Measurements from ENCODE around the gene LHFPL6.

The LHFPL6 gene

DNA sequence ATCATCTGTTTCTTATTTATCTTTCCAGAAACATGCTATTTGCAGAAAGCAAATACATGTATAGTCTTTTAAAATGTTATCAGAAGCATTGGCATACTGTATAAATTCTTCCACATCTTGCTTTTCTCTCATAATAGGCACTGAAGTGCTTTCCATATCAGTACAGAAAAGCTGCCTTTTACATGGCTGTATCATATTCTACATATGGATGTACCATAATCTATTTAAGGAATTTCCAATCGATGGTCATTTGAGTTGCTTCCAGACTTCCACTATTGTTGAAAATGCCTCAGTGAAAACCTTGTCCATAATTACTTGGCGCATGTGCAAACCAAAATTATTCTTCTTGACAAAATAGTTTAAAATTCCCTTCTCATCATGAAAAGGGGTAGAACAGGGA lies 272.5 kb downstream of the LHFPL6 start:
- H3K27ac ChIP-seq: no peak overlapping the region

DNA sequence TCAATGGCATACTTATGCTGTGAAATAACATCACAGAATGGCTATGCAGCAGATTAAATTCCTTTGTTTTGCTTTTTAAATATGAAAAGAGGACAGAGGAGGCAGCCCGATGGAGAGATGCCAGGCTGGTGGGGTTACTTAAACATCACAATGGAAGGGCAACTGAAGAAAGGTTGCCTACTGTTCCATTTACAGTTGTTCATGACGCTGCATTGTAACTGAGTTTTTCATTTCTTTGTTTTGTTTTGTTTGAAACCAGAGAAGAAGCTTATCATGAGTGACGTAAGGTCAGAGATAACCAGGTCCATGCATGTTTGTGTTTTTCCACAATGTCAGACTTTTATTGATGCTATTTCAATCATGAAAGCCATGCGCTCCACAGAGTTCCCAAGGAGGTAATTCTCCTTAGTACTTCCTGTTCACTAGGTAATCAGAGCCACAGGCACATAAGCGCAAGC lies 273.8 kb downstream of the LHFPL6 start:
- Histone ChIP-seq H3K27ac (no peak overlapping the region), H3K4me3 (no peak overlapping the region)

More for the DNA sequence above, 272.5 kb downstream of the LHFPL6 start:
- H3K4me3 ChIP-seq: no peak overlapping the region

DNA sequence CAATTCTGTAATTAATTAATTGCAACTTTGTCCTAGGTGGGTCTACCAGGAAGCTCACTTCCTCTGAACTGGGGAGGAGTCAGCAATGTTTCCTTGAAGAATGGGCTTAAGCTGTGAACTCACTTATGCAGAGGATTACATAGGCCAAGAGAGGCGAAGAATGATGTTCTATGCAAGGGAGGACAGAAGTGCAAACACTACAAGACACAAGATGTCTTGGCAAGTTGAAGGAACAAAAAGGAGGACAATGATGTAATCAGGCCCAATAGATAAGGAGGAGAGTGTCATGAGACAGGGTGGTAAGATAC lies 275.9 kb downstream of the LHFPL6 start:
- Histone ChIP-seq H3K4me3 (no peak overlapping the region), H3K27ac (no peak overlapping the region)

DNA sequence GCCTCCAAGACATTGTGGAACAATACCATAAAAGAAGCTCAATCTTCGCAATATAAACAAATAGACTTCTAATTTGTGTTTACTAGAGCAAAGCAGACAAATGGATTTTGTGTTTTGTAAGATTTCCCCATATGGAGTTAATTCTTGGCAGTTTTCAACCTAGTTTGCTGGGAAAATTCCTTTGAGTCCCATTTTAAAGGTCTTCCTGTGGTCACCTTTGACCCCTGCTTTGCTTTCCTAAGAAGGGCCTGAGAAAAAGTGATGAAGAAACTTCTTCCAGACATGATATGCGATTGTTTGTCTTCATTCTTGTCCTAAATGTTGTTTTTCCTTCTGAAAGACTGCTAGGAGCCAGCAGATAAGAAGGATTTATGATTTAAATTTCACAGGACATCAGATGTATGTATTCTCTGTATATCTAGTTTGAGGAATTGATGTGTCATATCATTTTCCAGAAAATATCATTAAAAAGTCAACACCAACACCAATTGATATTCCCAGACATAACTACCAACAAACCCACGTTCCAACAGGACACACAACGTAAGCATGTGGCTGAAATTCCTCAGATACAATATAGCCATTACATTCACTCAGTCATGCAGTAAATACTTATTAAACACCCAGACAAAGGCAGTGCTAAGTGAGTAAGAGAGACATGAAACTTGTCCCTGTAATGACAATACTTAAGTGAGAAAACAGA lies 276.4 kb downstream of the LHFPL6 start:
- Histone ChIP-seq H3K27ac (no peak overlapping the region), H3K4me3 (no peak overlapping the region)

DNA sequence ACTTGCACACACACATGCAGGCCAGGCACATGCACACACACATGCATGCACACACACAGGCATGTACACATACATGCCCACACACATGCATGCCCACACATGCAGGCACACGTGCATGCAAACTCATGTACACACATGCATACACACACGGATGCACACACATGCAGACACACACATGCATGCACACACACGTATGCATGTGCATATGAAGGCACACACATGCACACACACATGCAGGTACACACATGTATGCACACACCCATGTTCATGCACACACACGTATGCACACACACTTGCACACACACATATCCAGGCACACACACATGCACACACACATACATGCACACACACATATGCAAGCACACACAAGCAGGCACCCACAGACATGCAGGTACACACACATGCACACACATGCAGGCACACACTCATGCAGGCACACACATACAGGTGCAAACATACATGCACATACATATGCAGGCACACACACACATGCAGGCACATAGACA lies 278.1 kb downstream of the LHFPL6 start:
- Histone ChIP-seq H3K27ac (no peak overlapping the region), H3K4me3 (no peak overlapping the region)

DNA sequence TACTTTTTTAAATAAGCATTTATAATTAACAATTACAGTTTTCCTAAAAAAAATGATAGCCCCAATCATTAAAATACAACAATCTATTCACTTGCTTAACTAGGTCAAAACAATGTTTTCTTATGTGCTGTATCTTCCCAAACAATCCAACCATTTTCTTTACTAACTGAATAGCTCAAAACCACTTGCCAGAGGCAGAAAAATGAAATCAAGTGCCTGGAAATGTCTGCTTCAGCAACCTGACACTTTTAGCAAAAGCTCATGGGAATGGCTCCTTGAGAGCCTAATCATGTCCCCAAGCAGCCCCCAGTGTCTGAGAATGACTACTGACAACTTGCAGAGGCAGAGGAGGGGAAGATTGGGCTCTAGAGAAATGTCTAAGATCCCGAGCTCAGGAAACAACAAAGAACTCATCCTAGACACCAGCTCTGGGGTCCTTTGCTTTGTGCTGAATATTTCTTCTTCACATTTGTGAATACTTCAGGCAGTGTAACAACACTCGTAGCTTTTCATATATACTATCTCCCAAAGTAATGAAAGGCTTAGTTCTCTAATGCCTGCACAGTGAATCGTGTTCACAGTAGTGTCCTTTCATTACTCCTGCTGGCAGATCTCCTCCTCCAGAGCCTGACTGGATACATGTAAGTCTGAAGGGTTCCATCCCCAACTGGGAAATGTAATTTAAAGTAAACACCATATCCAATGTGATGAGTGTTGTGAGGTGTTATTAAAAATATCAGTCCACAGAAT lies 280.0 kb downstream of the LHFPL6 start:
- no peak overlapping the region for H3K4me3 ChIP-seq
- no peak overlapping the region for H3K27ac ChIP-seq

DNA sequence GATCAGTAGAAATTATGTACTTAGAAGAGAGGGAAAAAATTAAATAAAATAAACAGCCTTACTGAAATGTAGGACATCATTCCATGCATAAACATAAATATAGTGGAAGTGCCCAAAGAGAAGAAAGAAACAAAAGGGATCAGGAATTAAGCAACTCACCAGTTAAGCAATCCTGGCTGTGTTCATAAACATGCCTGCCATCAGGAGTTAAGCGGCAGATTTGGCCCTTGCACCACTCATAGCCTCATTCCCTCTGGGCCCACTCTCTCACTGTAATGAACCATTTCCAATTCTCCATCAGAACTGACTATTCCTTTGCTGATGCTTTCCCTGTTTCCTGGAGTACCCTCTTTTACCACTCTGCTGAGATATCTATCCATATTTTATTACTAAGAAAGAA lies 281.4 kb downstream of the LHFPL6 start:
- H3K27ac ChIP-seq: no peak overlapping the region
- H3K4me3 ChIP-seq: no peak overlapping the region

DNA sequence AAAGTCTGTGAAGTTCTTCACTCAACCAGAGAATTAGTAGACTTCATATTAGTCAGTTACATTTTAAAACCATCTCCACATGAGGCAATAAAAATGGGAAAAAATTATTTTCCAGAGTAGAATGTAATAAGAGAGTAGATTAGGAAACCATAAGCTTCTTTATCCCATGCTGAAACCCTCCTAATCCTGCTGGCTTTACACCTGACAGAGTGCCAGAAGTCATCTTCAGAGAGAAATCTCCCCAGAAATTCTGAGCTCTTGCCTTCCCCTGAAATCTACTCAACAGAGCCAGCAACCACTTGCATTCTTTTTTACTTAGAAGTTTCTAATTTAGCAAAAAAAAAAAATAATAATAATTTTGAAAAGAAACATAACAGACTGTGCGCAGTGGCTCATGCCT lies 284.8 kb downstream of the LHFPL6 start:
- Histone ChIP-seq H3K4me3 (no peak overlapping the region), H3K27ac (no peak overlapping the region)

DNA sequence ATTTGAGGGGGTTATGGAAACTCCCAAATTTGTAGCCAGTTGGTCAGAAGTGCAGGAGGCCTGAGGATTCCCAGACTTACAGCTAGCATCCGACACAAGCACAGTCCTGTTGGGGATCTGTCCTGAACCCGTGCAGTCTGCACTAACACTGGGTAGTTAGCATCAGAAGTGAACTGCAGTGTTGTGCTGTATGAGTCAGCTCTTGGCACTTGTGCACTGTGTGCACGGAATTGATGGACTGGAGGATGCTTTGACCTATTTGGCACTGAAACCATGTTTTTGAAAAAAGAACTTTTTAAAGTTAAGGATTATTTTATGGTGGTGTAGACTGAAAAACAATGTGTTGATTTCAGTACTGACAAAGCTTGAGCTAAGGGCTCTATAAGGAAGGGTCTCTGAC lies 285.7 kb downstream of the LHFPL6 start:
- H3K4me3 ChIP-seq: no peak overlapping the region
- no peak overlapping the region for H3K27ac ChIP-seq

DNA sequence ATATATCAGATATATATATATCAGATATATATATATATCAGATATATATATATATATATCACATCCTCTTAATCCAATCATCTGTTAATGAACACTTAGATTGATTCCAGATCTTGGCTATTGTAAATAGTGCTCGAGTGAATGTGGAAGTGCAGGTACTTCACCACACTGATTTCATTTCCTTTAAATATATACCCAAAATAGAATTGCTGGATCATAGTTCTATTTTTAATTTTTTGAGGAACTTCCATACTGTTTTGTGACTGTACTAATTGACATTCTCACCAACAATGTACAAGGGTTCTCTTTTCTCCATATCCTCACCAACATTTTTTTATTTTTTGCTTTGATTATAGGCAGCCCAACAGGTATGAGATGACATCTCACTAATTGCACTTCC lies 287.2 kb downstream of the LHFPL6 start:
- H3K27ac ChIP-seq: no peak overlapping the region
- H3K4me3 ChIP-seq: no peak overlapping the region

DNA sequence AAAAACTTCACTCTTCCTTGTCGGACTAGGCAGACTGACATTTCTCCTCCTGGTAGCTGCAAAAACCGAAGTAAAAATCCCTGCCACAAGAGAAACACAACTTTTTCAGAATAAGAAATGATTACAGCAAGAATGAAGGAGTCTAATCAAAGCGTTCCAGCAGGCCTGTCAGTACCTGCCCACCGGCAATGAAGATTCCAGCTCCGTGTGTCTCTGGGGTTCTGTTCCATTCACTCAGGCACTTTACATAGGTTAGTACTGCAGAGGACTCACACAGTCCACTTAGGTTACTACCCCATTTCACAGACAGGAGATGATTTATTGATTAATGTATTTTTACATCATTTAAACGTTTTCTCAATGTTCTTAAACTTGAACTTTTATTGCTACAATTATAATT lies 289.3 kb downstream of the LHFPL6 start:
- H3K27ac ChIP-seq: no peak overlapping the region
- no peak overlapping the region for H3K4me3 ChIP-seq

DNA sequence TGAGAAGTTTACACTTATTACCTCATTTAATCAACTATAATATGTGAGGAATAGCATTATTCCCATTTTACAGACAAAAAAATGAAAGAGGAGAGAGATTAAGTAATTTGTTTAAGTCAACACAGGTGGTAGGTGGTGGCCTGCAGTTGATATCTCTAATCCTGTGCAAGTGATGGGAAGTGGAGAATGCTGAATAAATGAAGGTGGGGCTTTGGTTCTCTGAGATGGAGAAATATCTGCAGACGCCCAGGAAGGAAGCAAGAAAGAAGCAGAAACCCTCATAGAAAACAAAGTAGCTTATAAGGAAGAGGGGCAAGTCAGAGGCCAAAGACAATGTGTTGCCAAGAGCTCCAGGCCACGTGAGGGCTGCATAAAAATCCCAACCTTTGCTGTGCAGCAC lies 290.4 kb downstream of the LHFPL6 start:
- no peak overlapping the region for H3K4me3 ChIP-seq
- H3K27ac ChIP-seq: no peak overlapping the region

DNA sequence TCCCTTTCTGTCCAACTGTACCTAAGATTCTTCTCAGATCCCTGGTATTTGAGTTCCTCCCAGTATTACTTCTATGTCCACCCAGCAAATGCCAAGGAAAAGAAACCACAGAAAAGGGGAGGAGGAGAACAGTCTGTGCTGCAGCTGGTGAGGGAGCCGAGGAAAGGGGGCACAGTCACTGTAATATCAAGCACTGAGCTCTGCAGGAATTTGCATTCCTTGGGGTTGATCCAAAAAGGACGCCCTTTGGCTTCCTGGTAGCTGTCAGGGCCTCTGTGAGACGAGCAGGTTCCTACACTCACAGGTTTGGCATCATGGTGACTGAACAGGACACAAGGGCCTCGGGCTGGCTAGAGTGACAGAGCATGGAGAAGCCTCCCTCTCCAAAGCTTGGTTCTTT lies 291.4 kb downstream of the LHFPL6 start:
- no peak overlapping the region for H3K4me3 ChIP-seq
- no peak overlapping the region for H3K27ac ChIP-seq

DNA sequence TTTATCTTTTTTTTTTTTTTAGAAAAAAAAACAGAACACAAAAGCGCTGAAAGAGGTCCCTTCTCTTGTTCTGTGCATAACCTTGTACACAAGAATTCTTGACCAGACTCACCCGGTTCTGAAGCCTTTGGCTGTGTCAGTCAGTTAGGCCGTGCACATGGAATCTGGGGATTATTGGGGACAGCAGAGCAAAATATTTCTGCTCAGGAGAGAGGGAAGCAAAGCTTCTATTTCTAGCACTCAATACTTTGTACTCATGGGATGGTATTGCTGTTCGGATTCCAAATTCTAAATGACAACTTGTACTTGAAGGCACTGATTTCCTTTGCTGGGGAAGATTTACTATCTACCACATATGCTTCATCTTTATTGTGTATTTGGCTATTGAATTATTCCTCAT lies 292.0 kb downstream of the LHFPL6 start:
- Histone ChIP-seq H3K27ac (no peak overlapping the region), H3K4me3 (no peak overlapping the region)

DNA sequence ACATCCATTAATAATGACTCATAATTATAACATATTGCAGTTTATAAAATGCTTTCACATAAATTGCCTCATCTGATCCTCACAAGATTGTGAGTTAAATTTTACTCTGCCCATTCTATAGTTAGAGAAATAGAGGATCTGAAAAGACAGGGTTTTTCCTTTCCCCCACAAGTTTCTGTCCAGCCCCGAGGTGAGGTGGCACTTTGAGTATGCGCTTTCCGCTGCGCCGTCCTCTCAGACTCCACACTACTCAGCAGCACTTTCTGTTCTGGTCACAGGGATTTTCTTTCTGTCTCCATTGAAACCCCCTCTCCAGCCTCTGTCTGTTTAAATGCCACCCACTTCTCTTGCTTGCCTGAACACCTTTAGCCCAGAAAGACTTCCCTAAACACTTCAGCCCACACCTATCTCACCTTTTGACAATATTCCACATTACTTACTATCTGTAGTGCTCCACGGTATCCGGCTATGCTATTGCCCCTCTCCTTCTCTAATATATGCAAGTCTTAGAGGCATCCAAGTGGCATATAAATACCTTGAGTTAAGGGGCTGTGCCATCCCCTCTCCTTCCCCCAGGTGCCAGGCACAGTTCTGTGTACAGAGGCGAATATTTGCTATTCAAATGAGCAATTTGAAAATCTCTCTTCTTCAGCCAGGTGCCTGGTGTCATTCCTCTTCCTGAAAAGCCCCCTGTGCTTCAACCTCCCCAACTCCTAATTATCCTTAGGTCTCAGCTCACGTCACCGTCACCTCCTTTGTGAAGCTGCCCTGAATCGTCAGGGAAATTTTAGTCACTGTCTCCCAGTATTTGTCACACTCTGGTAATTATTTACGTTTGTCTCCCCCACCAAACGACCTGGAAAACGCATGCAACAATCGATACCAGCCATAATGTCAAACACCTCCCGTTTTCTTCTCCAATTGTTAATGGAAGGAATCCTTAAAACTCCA lies 296.1 kb downstream of the LHFPL6 start:
- H3K4me3 ChIP-seq: no peak overlapping the region
- no peak overlapping the region for H3K27ac ChIP-seq

DNA sequence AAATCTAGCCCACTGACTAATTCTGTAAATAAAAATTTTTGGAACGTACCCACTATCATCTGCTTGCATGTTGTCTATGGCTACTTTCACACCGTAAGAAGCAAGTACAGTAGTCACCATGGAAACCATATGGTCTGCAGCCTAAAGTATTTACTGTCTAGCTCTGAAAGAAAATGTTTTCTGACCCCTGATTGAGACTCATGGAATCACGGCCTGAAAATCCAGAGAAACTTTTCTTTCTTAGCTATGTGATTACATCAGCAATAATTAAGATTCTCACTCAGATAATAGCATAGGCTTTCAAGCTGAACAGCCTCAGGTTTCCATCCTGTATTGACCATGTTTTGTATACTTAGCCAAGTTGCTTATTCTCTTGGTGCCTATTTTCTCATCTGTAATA lies 300.2 kb downstream of the LHFPL6 start:
- no peak overlapping the region for H3K4me3 ChIP-seq

DNA sequence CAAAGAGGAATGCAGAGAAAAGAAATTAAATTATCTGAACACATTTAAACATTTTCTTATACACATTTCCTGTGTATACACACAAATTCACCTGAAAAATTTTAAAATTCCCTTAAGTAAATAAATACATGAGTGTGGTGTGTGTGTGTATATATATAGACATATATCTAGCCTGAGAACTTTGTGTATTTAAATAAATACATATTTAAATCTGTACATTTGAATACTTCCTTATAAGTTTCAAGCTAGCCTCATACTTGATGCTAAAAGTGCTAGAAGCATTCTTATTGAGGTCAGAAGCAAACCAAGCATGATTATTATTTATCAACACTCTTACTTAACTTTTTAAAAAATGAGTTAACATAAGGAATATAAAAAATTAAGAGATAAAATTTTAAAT lies 304.0 kb downstream of the LHFPL6 start:
- H3K4me3 ChIP-seq: no peak overlapping the region
- H3K27ac ChIP-seq: no peak overlapping the region

More for the DNA sequence above, 300.2 kb downstream of the LHFPL6 start:
- H3K27ac ChIP-seq: no peak overlapping the region

DNA sequence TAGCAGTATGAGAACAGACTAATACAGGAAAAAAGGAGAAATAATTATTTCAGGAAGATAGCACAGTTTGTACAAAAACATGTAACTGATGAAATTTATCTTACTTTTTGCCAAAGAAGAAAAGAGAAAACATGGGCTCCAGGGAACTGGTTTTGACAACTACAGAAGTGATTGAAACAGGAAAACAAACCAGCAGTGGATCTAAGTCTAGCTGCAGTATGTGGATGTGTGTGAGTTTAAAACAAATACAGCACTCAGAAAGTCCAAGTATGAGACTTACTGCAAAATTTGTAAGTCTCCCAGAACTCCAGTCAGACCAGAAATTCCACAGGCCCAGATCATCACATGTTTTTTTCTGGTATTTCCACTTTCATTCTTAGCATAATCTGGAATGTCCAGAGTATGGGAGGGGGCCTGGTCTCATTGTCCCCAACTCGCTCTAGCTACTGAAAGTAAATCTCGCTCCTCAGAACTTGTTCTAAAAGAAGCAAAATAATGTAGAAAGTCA lies 305.3 kb downstream of the LHFPL6 start:
- no peak overlapping the region for H3K4me3 ChIP-seq
- H3K27ac ChIP-seq: no peak overlapping the region

DNA sequence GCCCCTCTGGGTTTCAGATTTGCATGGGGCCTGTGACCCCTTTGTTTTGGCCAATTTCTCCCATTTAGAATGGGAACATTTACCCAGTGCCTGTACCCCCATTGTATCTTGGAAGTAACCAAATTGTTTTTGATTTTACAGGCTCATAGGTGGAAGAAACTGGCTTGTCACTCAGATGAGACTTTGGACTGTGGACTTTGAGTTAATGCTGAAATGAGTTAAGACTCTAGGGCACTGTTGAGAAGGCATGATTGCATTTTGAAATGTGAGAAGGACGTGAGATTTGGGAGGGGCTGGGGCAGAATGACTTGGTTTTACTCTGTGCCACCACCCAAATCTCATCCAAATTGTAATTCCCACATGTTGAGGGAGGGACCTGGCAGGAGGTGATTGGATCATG lies 306.0 kb downstream of the LHFPL6 start:
- no peak overlapping the region for H3K27ac ChIP-seq

DNA sequence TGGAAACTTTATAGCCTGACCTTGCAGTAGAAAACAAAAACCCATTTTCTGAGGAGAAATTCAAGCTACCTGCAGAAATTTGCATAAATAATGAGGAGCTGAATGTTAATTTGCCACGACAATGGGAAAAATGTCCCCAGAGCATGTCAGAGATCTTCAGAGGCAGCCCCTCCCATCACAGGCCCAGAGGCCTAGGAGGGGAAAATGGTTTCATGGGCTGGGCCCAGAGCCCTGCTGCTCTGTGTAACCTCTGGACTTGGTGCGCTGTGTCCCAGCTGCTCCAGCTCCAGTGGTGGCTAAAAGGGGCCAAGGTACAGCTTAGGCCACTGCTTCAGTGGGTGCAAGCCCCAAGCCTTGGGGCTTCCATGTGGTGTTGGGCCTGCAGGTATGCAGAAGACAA lies 306.8 kb downstream of the LHFPL6 start:
- no peak overlapping the region for H3K27ac ChIP-seq
- no peak overlapping the region for H3K4me3 ChIP-seq

More for the DNA sequence above, 306.0 kb downstream of the LHFPL6 start:
- H3K4me3 ChIP-seq: no peak overlapping the region

Data from skin epidermis (tissue), 12 donors.